GM18498 (cell line): ENCODE results near the gene PARP8.

Experiments
- ATAC-seq: cut with Tn5 transposase; IDR thresholded peaks from one replicate; pipeline ENCODE4 v1.9.1; 2021; ENCODE audit warnings: mild to moderate bottlenecking, moderate library complexity; ENCODE audit not compliant: unreplicated experiment

PARP8 gene

DNA sequence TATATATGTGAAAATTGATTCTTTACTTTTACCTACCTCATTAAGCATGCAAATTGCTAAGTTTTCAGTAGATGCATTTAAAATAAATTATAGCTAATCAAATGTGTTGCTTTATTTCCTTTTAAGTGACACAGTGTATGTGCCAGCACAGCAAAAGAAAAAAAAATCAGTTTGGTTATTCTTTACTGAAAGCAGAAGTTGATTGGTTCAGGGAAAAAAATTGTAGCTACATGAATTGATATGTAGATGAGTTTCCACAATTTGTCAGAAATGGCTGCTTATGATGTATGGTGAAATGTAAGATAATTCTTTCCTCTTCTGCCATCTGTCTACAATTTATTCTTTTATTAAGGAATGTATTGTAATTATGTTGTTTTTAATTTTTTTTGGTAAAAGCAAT is 57.8 kb downstream of the PARP8 start:
- ATAC-seq: no peak

- no peak for ATAC-seq
These were observed 59.5 kb downstream of the PARP8 start for GRCh38 chr5:50725800-50726474.

- no peak for ATAC-seq
These were observed 60.2 kb downstream of the PARP8 start for GRCh38 chr5:50726475-50727148.

DNA sequence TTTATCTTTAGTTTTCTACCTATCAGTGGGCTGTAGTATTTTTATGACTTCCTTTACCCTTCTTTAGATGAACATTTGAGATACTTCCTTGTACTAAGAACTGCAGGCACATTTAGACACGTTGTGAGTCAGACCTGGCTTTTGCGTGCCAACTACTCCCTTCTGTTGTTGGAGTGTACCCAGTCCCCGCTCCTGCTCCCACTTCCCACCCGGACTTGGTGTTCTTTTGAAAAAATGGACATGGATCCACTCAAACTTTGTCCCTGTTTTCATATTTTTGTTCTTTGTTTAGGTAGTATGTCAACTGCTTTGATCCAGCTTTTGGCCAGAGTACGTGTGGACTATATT is 60.7 kb downstream of the PARP8 start:
- peak; percentile 59 for ATAC-seq

DNA sequence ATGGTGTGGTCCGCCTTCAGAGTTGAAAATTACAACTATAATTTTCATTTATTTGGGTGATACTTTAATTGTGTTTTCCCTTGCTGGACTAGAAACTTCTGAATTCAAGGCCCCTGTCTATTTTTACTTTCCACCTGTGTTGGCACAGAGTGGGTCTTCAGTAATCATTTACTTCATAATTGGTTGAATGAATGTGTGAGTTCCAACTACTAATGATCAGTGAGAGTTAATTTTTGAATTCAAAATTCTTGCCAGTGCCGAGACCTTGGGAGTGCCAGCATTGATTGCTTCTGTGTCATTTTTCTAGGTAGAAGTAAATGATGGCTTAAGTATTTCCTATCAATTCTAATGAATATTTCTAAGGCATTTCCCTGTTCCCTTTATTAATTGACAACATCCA is 61.4 kb downstream of the PARP8 start:
- no peak for ATAC-seq

DNA sequence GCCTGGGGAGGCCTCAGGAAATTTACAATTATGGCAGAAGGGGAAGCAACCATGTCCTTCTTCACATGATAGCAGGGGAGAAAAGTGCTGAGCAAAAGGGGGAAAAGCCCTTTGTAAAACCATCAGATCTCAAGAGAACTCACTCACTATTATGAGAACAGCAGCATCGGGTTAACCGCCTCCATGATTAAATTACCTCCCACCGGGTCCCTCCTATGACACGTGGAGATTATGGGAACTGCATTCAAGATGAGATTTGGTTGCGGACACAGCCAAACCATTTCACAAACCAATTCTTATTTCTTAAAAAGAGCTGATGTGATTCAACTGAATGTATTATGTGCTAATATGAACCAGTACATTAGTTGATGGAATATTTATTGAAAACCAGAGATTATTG is 63.9 kb downstream of the PARP8 start:
- no peak for ATAC-seq

DNA sequence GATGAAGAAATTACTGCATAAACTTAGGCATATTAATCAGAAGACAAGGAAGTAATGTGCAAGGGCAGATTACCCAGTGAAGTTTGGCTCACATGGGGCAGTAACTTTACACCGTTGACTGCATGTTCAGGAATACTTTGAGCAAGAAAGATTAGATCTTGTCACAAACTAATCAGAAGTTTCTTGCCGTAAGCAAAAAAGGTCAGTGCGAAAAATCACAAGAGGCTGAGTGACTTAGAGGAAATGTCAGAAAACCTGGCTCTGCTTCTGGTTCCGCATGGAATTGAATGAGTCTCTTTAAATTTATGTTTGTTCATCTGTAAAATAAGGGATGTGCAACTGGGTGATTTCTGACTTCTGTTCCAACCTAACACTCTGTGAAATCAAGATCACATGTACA is 64.4 kb downstream of the PARP8 start:
- no peak for ATAC-seq

- ATAC-seq: no peak
These were observed 67.3 kb downstream of the PARP8 start for GRCh38 chr5:50733741-50734140.

- ATAC-seq: no peak
These were observed 72.4 kb downstream of the PARP8 start for GRCh38 chr5:50738864-50739263.

DNA sequence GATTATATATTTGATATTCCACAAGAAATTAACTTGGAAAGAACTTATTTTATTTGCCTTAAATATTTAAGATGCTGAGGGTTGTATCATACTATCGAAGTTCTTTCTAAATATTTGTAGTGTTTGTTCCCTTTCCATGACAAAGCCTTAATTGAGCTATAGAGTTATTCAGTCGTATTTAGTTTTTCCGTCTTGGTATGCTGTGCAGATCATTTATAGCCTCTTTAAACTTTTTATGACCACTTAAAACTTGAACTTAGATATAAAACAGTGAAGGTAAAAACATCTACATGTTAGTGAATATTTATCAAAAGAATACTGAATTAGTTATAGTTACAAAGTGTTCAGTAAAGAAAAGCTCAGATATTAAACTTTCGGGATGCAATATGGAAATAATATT is 74.4 kb downstream of the PARP8 start:
- ATAC-seq: no peak

GRCh38 chr5:50744776-50745175 is 78.3 kb downstream of the PARP8 start:
- ATAC-seq: peak; percentile 66

DNA sequence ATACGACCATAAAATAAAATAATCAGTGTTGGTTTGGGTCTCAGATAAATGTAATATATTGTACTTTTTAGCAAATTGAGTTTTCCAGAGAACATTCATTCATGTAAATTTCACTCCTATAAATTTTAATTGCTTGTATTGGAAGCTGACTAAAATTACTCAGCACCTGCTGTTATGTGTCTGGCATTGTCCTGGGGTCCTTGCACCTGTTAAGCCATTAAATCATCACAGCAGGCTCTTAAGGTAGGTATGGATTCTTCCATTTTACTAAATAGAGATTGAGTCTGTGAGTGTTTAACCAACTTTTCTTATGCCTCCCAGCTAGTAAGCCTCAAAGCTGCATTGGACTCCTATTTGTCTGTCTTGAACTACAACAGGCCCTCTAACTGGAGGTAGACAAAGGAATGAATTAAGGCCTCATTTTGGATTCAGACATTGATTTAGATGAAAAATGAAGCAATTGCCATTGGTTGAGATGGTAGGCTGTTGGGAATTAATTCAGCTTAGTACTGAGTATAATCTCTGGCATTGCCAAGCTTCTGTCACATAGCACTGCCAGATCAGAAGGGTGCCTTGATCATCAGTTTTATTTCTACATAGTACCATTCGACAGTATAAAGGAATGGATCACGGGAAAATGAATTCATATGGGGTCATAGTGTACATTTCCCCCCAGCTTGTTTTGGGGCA is 78.9 kb downstream of the PARP8 start:
- ATAC-seq: no peak

DNA sequence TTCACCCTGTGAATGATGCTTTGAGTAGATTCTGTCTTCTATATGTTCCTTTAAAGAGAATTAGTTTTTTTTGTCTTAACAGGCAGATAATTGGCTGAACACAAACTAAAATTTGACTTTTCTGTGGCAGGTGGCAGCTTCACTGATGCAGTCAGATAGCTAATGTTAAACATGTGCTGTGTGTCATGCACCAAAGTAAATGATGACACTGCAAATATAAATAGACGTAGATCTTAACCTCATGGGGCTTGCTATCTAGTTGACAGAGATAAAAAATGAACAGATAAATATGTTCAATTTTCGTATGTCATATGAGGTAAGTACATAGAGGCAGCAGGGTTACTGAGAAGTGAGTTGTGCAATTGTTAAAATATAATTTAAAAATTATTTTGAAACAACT is 82.7 kb downstream of the PARP8 start:
- no peak for ATAC-seq

DNA sequence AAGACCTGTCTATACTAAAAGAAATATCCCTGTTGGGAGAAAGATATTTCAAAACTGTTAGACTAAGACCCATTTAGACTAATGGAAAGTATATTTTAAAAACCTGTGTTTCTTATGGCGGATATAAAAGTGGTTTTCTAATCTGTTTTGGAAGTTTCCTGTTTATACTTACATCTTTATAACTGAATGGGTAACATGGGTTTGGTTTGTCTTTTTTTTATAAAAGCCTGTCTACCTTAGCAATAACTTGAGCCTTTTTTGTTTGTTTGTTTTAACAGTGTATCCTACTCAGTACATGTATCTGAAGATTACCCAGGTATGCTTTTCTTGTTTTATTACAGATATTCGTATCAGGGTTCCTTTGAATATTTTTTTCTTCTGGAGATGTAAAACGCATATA is 83.4 kb downstream of the PARP8 start:
- ATAC-seq: no peak

- ATAC-seq: peak; percentile 93
These were observed 84.7 kb downstream of the PARP8 start for GRCh38 chr5:50751064-50751657.

GRCh38 chr5:50752800-50753199 is 86.4 kb downstream of the PARP8 start:
- no peak for ATAC-seq

DNA sequence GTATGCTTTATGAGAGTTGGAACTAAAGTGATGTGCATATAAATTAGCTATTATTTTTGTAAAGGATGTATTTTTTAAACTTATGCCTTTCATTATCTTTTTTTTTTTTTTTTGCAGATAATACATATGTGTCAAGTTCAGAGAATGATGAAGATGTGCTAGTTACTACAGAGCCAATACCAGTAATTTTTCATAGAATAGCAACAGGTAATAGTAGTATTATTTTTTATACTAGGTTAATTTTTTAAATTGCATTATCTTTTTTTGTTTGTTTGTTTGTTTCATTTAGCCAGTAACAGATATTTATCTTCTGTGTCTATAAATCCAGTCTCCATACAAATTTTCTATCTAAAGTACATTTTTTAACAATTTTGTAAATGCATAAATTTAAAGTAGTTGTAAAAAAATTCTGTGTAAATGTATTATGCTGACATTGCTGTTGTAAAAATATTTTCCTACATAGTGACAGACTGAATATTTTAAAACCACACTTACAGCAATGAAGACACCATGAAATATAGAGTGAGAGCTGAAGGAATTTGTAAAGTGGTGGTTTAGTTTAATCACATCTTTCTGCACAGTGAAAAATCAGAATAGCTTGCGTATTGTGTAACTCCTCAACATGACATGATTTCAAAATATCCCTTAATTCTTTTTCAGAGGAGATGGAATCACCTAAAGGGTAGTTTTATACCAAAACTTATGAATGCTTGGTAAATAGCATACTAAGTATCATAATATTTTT is 93.3 kb downstream of the PARP8 start:
- ATAC-seq: no peak

DNA sequence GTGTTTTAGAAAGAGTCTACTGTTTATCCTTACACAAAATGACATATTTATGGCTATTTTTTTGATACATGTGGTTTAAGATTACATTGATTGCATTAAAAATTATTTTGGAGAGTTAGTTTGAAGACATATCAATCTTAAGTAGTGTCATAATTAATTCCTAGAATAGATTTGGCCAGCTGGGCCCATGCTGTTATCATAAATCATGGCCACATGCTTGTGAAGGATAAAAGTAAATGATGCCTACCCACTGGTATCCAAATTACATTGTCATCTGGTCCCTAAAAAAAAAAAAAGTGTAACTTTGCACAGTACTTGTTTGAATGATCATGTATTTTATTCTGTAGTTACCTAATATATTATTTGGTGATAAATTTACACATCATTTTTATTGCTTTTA is 96.9 kb downstream of the PARP8 start:
- ATAC-seq: no peak

GRCh38 chr5:50763846-50764245 is 97.4 kb downstream of the PARP8 start:
- no peak for ATAC-seq

GRCh38 chr5:50766042-50766441 is 99.6 kb downstream of the PARP8 start:
- no peak for ATAC-seq

GRCh38 chr5:50766462-50766861 is 100.0 kb downstream of the PARP8 start:
- no peak for ATAC-seq
